Common myeloid progenitor, CD34-positive (primary cell): ENCODE data around the gene GK2. TPM values are rescaled to one million over a fixed set of nuclear protein-coding genes. Genes with fewer than 3 reads are reported as not detected.

Experiments
- CTCF ChIA-PET: fragments of 350-600 bp; sonication (Branson Sonifier 250); formaldehyde crosslinking; loops from one replicate; lab custom pipeline; 2021; ENCODE audit warnings: antibody characterized with exemption; lab: Charles Lee
- POLR2A ChIA-PET: fragments of 350-600 bp; sonication (Branson Sonifier 250); formaldehyde crosslinking; loops from one replicate; lab custom pipeline; 2021; ENCODE audit warnings: antibody characterized with exemption; lab: Charles Lee
- DNase-seq, 3 donors: peaks; one replicate each; pipeline versions ENCODE4 v3.0.0 to v3.0.0-alpha.2; 2013
- H3K27ac ChIP-seq, 2 experiments: 1 replicate in 1 of 2; 2 replicates in 1 of 2; pipeline ENCODE4 v1.7.0; 2013; ENCODE audit warnings: inconsistent platforms in 2 of 2, low read length in 2 of 2, mild to moderate bottlenecking in 2 of 2, low read depth in 1 of 2, moderate library complexity in 1 of 2; ENCODE audit not compliant: severe bottlenecking in 2 of 2, insufficient read depth in 1 of 2, poor library complexity in 1 of 2
- H3K27me3 ChIP-seq, 5 experiments: replicated peaks in 2 of 5; 1 replicate in 3 of 5; 2 replicates in 2 of 5; pipeline versions ENCODE4 v1.6.1 to v1.7.0; 2013; ENCODE audit warnings: low read length in 4 of 5, mild to moderate bottlenecking in 2 of 5, moderate library complexity in 2 of 5, inconsistent platforms in 1 of 5; ENCODE audit not compliant: insufficient read depth in 5 of 5, control insufficient read depth in 4 of 5
- H3K36me3 ChIP-seq, 4 experiments: 1 replicate in 2 of 4; 2 replicates in 2 of 4; pipeline versions ENCODE4 v1.6.1 to v1.7.0; 2013; ENCODE audit warnings: low read length in 3 of 4, control low read depth in 1 of 4, mild to moderate bottlenecking in 1 of 4; ENCODE audit not compliant: control insufficient read depth in 4 of 4, insufficient read depth in 4 of 4
- H3K4me1 ChIP-seq, 4 experiments: 1 replicate in 3 of 4; 2 replicates in 1 of 4; pipeline versions ENCODE4 v1.6.1 to v1.7.1; 2013; ENCODE audit warnings: low read length in 3 of 4, mild to moderate bottlenecking in 3 of 4, control low read depth in 1 of 4, inconsistent platforms in 1 of 4, moderate library complexity in 1 of 4; ENCODE audit not compliant: control insufficient read depth in 4 of 4, insufficient read depth in 4 of 4; ENCODE audit errors: control extremely low read depth in 1 of 4
- H3K4me3 ChIP-seq, 7 experiments: 1 replicate in 4 of 7; 2 replicates in 3 of 7; pipeline versions ENCODE4 v1.5.1 to v1.7.0; 2013; ENCODE audit warnings: mild to moderate bottlenecking in 7 of 7, low read length in 6 of 7, moderate library complexity in 6 of 7, inconsistent platforms in 2 of 7, low read depth in 2 of 7, control low read depth in 1 of 7; ENCODE audit not compliant: insufficient read depth in 4 of 7, control insufficient read depth in 1 of 7; ENCODE audit errors: extremely low read depth in 1 of 7
- H3K9me3 ChIP-seq, 5 experiments: 1 replicate in 4 of 5; 2 replicates in 1 of 5; pipeline versions ENCODE4 v1.6.1 to v1.7.1; 2013; ENCODE audit warnings: low read length in 4 of 5, mild to moderate bottlenecking in 2 of 5, inconsistent platforms in 1 of 5, low read depth in 1 of 5, moderate library complexity in 1 of 5; ENCODE audit not compliant: control insufficient read depth in 4 of 5, insufficient read depth in 2 of 5; ENCODE audit errors: control extremely low read depth in 1 of 5
- WGBS: methylation state at CpG from one replicate; pipeline ENCODE4 v1.1.5; 2013; ENCODE audit not compliant: insufficient coverage; 5-methylcytosine and 5-hydroxymethylcytosine counted together
- polyA plus RNA-seq: library from polyadenylated mRNA; unstranded; fragments of 120-200 nt; gene quantifications from one replicate; pipeline ENCODE4 v1.2.1, GENCODE V29; 2013

Gene GK2
- polyA plus RNA-seq, result not detected

DNA sequence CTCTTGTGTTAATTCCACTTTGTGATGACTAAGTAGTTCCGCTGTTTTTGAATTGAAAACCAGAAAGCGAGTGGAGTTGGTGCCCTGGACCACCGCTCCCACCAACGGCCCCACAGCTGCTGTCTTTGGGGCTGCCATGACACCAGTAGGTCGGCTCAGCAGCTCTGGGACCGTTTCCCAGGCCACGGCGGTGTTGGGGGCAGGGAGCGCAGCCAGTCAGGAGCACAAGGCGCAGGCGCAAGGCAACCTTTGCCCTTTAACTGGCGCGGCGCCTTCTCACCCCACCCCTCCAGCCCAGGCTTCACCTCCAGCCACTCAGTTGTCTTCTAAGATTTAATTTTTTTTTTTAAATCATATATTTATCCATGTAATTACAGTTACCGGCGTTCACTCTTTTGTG is at the start of gene GK2:
GK2 (minus strand) TSS at position 166 of the 400 bp plus-strand sequence; CDS start at position 138, 28 bp downstream.
- H3K4me1 ChIP-seq, result no peaks in the 10 kb centered on the region
- DNase-seq, result no peak
- CTCF ChIA-PET, result no interaction called here
- 98% methylated on average over 8 of the region's 16 CpGs for WGBS
- POLR2A ChIA-PET, result no interaction called here
- no peaks in the 10 kb centered on the region for H3K27me3 ChIP-seq
- H3K4me3 ChIP-seq, result no peak within 1 kb of the TSS
- no peaks in the 10 kb centered on the region for H3K36me3 ChIP-seq
- H3K9me3 ChIP-seq, result peaks cover 0 to 2% (median 0%) of the 10 kb centered on the region in 5 experiments
- no peak within 1 kb of the TSS for H3K27ac ChIP-seq

DNA sequence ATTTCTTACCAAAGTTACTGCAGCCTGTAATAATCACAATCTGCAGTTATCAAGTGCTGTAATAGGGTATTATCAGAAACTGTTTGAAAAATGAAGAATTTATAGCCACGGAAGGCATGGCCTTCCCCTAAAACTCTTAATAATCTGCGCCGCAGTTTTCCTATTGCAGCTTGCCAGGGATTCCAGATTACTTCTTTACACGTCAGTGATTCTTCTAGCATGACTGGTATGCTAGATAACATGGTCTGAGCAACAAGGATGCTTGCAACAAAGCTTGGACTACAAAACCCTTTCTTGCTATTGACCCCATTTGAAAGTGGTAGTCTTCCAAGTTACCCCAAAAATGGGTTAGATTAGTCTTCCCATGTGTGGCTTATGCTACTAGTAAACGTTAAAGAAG is 47.2 kb upstream of the GK2 start:
- Histone ChIP-seq H3K27me3 (no peaks in the 10 kb centered on the region), H3K27ac (no peak overlapping the region), H3K36me3 (no peaks in the 10 kb centered on the region), H3K9me3 (no peaks in the 10 kb centered on the region), H3K4me1 (no peaks in the 10 kb centered on the region), H3K4me3 (no peak overlapping the region)
- POLR2A ChIA-PET, result no interaction called here
- no peak for DNase-seq
- CTCF ChIA-PET, result no interaction called here
- WGBS, result 92% methylated on average over 5 of the region's 5 CpGs

GRCh38 chr4:79454656-79455055 is 46.6 kb upstream of the GK2 start:
- no peak for DNase-seq
- no peak overlapping the region for H3K4me3 ChIP-seq
- no CpG with 5 or more reads among the region's 2 CpGs for WGBS
- ChIA-PET POLR2A (no interaction called here), CTCF (no interaction called here)
- no peaks in the 10 kb centered on the region for H3K4me1 ChIP-seq
- no peaks in the 10 kb centered on the region for H3K9me3 ChIP-seq
- no peaks in the 10 kb centered on the region for H3K36me3 ChIP-seq
- no peak overlapping the region for H3K27ac ChIP-seq
- no peaks in the 10 kb centered on the region for H3K27me3 ChIP-seq

- WGBS, result 100% methylated on average over 2 of the region's 2 CpGs
- no peak for DNase-seq
- no peak overlapping the region for H3K27ac ChIP-seq
Measured at GRCh38 chr4:79450053-79450452, 42.0 kb upstream of the GK2 start.

GRCh38 chr4:79446145-79446544 is 38.1 kb upstream of the GK2 start:
- ChIA-PET CTCF (no interaction called here), POLR2A (no interaction called here)
- Histone ChIP-seq H3K36me3 (no peaks in the 10 kb centered on the region), H3K27me3 (no peaks in the 10 kb centered on the region), H3K4me3 (no peak overlapping the region), H3K9me3 (no peaks in the 10 kb centered on the region), H3K4me1 (no peaks in the 10 kb centered on the region), H3K27ac (no peak overlapping the region)
- WGBS, result 100% methylated on average over 3 of the region's 4 CpGs
- no peak for DNase-seq

More at GRCh38 chr4:79450053-79450452, 42.0 kb upstream of the GK2 start:
- no peaks in the 10 kb centered on the region for H3K27me3 ChIP-seq
- ChIA-PET CTCF (interaction anchor here (1.7 kb wide), 1 partner anchor 24 kb away, joined by 4 read pairs; no protein-coding TSS in a partner anchor), POLR2A (no interaction called here)
- no peaks in the 10 kb centered on the region for H3K4me1 ChIP-seq
- no peaks in the 10 kb centered on the region for H3K9me3 ChIP-seq
- H3K36me3 ChIP-seq, result no peaks in the 10 kb centered on the region
- no peak overlapping the region for H3K4me3 ChIP-seq

- Histone ChIP-seq H3K36me3 (no peaks in the 10 kb centered on the region), H3K4me3 (no peak overlapping the region), H3K27me3 (no peaks in the 10 kb centered on the region), H3K4me1 (no peaks in the 10 kb centered on the region), H3K9me3 (no peaks in the 10 kb centered on the region), H3K27ac (no peak overlapping the region)
- CTCF ChIA-PET, result no interaction called here
- no peak for DNase-seq
- 97% methylated on average over 5 of the region's 5 CpGs for WGBS
- POLR2A ChIA-PET, result no interaction called here
Measured at GRCh38 chr4:79445371-79445781, 37.3 kb upstream of the GK2 start.

GRCh38 chr4:79442422-79442821 is 34.4 kb upstream of the GK2 start:
- ChIA-PET POLR2A (no interaction called here), CTCF (no interaction called here)
- WGBS, result 100% methylated on average over 2 of the region's 3 CpGs
- Histone ChIP-seq H3K9me3 (no peaks in the 10 kb centered on the region), H3K36me3 (no peaks in the 10 kb centered on the region), H3K27ac (no peak overlapping the region), H3K4me3 (no peak overlapping the region), H3K4me1 (no peaks in the 10 kb centered on the region), H3K27me3 (no peaks in the 10 kb centered on the region)
- no peak for DNase-seq
